GM23338 (cell line): Measurements from ENCODE around the gene PRDM11. TPM values are rescaled to one million over a fixed set of nuclear protein-coding genes. Genes with fewer than 3 reads are reported as not detected.

Experiments used
- ATAC-seq: fragments of 200-7000 bp; cut with Tn5 transposase; 3 replicates; pipeline ENCODE4 v1.9.1; 2020
- DNase-seq: peaks from one replicate; pipeline ENCODE4 v3.0.0-alpha.2; 2015; ENCODE audit warnings: low spot score
- H2AFZ ChIP-seq: fragments of 200-600 bp; sonication (generic); 2 replicates; pipeline ENCODE4 v1.8.0; 2016; ENCODE audit warnings: antibody characterized with exemption, mild to moderate bottlenecking, moderate library complexity
- H3F3A ChIP-seq: fragments of 200-600 bp; sonication (generic); replicated peaks from 2 replicates; pipeline ENCODE4 v1.8.0; 2017; ENCODE audit warnings: antibody characterized with exemption, mixed run types, low read depth
- H3K27ac ChIP-seq: fragments of 200-600 bp; sonication (generic); 2 replicates; pipeline ENCODE4 v1.6.1; 2016; ENCODE audit warnings: low read depth
- H3K27me3 ChIP-seq: fragments of 200-600 bp; sonication (generic); 2 replicates; pipeline ENCODE4 v1.8.0; 2016; ENCODE audit warnings: mild to moderate bottlenecking, mixed run types, moderate library complexity; ENCODE audit not compliant: insufficient read depth
- H3K36me3 ChIP-seq: fragments of 200-600 bp; sonication (generic); 2 replicates; pipeline ENCODE4 v1.8.0; 2016; ENCODE audit warnings: mild to moderate bottlenecking; ENCODE audit not compliant: insufficient read depth
- H3K4me1 ChIP-seq: fragments of 200-600 bp; sonication (generic); 2 replicates; pipeline ENCODE4 v1.8.0; 2016; ENCODE audit warnings: mild to moderate bottlenecking, moderate library complexity; ENCODE audit not compliant: insufficient read depth
- H3K4me2 ChIP-seq: fragments of 200-600 bp; sonication (generic); 2 replicates; pipeline ENCODE4 v1.7.1; 2017; ENCODE audit warnings: mixed run types
- H3K4me3 ChIP-seq: fragments of 200-600 bp; sonication (generic); 2 replicates; pipeline ENCODE4 v1.6.1; 2016; ENCODE audit warnings: mixed run types
- H3K79me2 ChIP-seq: fragments of 200-600 bp; sonication (generic); replicated peaks from 2 replicates; pipeline ENCODE4 v1.8.0; 2017; ENCODE audit warnings: mild to moderate bottlenecking; ENCODE audit not compliant: insufficient read depth
- H3K9me2 ChIP-seq: fragments of 200-600 bp; sonication (generic); 2 replicates; pipeline ENCODE4 v1.8.0; 2017; ENCODE audit not compliant: insufficient read depth
- H4K20me1 ChIP-seq: fragments of 200-600 bp; sonication (generic); replicated peaks from 2 replicates; pipeline ENCODE4 v1.8.0; 2017; ENCODE audit warnings: mild to moderate bottlenecking; ENCODE audit not compliant: insufficient read depth
- H3K27ac Mint-ChIP-seq: 2 replicates; pipeline ENCODE4 v1.8.0; 2020; ENCODE audit warnings: inconsistent platforms, mild to moderate bottlenecking, moderate library complexity, mixed read lengths
- H3K27me3 Mint-ChIP-seq: 3 replicates; pipeline ENCODE4 v1.8.0; 2022; ENCODE audit warnings: low read depth, mild to moderate bottlenecking, moderate library complexity, mixed read lengths, inconsistent platforms; ENCODE audit not compliant: insufficient read depth, poor library complexity
- H3K36me3 Mint-ChIP-seq: 3 replicates; pipeline ENCODE4 v1.8.0; 2021; ENCODE audit warnings: low read depth, mild to moderate bottlenecking, inconsistent platforms, moderate library complexity, mixed read lengths
- H3K4me1 Mint-ChIP-seq: 3 replicates; pipeline ENCODE4 v1.8.0; 2020; ENCODE audit warnings: mild to moderate bottlenecking, inconsistent platforms, mixed read lengths
- H3K4me3 Mint-ChIP-seq: 3 replicates; pipeline ENCODE4 v1.8.0; 2021; ENCODE audit warnings: moderate library complexity, mild to moderate bottlenecking, inconsistent platforms, mixed read lengths
- H3K9me3 Mint-ChIP-seq: 3 replicates; pipeline ENCODE4 v1.8.0; 2020; ENCODE audit warnings: moderate library complexity, mild to moderate bottlenecking, inconsistent platforms, mixed read lengths
- CREB1 ChIP-seq: fragments of 250-450 bp; sonication (Bioruptor Pico); IDR thresholded peaks from 2 replicates; pipeline ENCODE4 v1.5.0; 2020; ENCODE audit warnings: low read depth, mild to moderate bottlenecking, moderate library complexity
- JUNB ChIP-seq: IDR thresholded peaks from one replicate; pipeline ENCODE4 v1.6.1; 2016; ENCODE audit warnings: antibody characterized with exemption; ENCODE audit not compliant: unreplicated experiment
- NANOG ChIP-seq: IDR thresholded peaks from 2 replicates; pipeline ENCODE4 v1.6.1; 2016; ENCODE audit warnings: antibody characterized with exemption, borderline replicate concordance
- POLR2AphosphoS5 ChIP-seq: IDR thresholded peaks from 2 replicates; pipeline ENCODE4 v1.6.1; 2016; ENCODE audit warnings: antibody characterized with exemption, low read depth
- REST ChIP-seq: IDR thresholded peaks from one replicate; pipeline ENCODE4 v1.6.1; 2018; ENCODE audit warnings: antibody characterized with exemption; ENCODE audit not compliant: unreplicated experiment
- STAT1 ChIP-seq: IDR thresholded peaks from one replicate; pipeline ENCODE4 v1.6.1; 2016; ENCODE audit warnings: antibody characterized with exemption; ENCODE audit not compliant: unreplicated experiment
- ZNF114 ChIP-seq: fragments of 250-450 bp; sonication (Bioruptor Pico); IDR thresholded peaks from 2 replicates; pipeline ENCODE4 v1.5.0; 2020; ENCODE audit warnings: mild to moderate bottlenecking, moderate library complexity
- ZNF331 ChIP-seq: fragments of 250-450 bp; sonication (Bioruptor Pico); IDR thresholded peaks from 2 replicates; pipeline ENCODE4 v1.5.0; 2020; ENCODE audit warnings: low read depth, mild to moderate bottlenecking, moderate library complexity
- polyA plus RNA-seq: library from polyadenylated mRNA; unstranded; fragments of >200 nt; fragmentation: Nextera tagmentation; extraction: Ambion mirVana; gene quantifications from 2 replicates; pipeline ENCODE4 v1.2.1, GENCODE V29; 2016
- total RNA-seq: library from RNA; depleted of rRNA; stranded (reverse); fragments of >200 nt; shearing (Covaris generic); gene quantifications from 2 replicates; pipeline ENCODE4 v1.2.3, GENCODE V29; 2014

PRDM11 gene
- total and polyA plus RNA-seq, 2 experiments from 2014 or later: 0.97 to 10.4 TPM

GRCh38 chr11:45187375-45187774 is 40.9 kb downstream of the PRDM11 start (continued):
- TF ChIP-seq REST (no peak), JUNB (no peak), ZNF331 (CRISPR knock-in tag) (no peak), STAT1 (no peak), NANOG (no peak), CREB1 (CRISPR knock-in tag) (no peak)

GRCh38 chr11:45188127-45188526 is 41.7 kb downstream of the PRDM11 start:
- H3K36me3 Mint-ChIP-seq: peaks cover 35% of the 10 kb centered on the region
- Histone ChIP-seq H3K79me2 (no peaks in the 10 kb centered on the region), H3K4me2 (no peak overlapping the region), H3K9me2 (no peaks in the 10 kb centered on the region), H3K27me3 (no peaks in the 10 kb centered on the region), H2AFZ (no peak overlapping the region), H3K36me3 (no peaks in the 10 kb centered on the region; the same call in 1 of the 2 replicates), H3K27ac (no peak overlapping the region), H3K4me1 (no peaks in the 10 kb centered on the region), H3F3A (no peaks in the 10 kb centered on the region), H4K20me1 (no peaks in the 10 kb centered on the region; the same call in 1 of the 2 replicates), H3K4me3 (no peak overlapping the region)
- H3K9me3 Mint-ChIP-seq: peaks cover 6% of the 10 kb centered on the region; the same call in 2 of the 3 replicates
- no peak overlapping the region for H3K4me3 Mint-ChIP-seq
- no peak overlapping the region for H3K27ac Mint-ChIP-seq
- no peaks in the 10 kb centered on the region for H3K4me1 Mint-ChIP-seq
- no peaks in the 10 kb centered on the region for H3K27me3 Mint-ChIP-seq
- ATAC-seq: no peak
- TF ChIP-seq NANOG (no peak), ZNF114 (CRISPR knock-in tag) (no peak), POLR2AphosphoS5 (no peak), STAT1 (no peak), REST (no peak), JUNB (no peak)
- no peak for DNase-seq
